IMR-90 (cell line): ENCODE data around the gene TEAD1.

ENCODE experiments used
- CTCF ChIP-seq: conservative IDR thresholded peaks from 2 replicates; pipeline ENCODE4 v1.5.1; 2012; ENCODE audit warnings: mild to moderate bottlenecking, low read depth, low read length, improper control_type of control experiment
- POLR2A ChIP-seq: IDR thresholded peaks from 2 replicates; pipeline ENCODE4 v1.6.1; 2012; ENCODE audit warnings: mild to moderate bottlenecking, low read depth, low read length
- RCOR1 ChIP-seq: IDR thresholded peaks from 2 replicates; pipeline ENCODE4 v1.6.1; 2012; ENCODE audit warnings: mild to moderate bottlenecking, low read length, improper control_type of control experiment; ENCODE audit not compliant: insufficient replicate concordance

DNA sequence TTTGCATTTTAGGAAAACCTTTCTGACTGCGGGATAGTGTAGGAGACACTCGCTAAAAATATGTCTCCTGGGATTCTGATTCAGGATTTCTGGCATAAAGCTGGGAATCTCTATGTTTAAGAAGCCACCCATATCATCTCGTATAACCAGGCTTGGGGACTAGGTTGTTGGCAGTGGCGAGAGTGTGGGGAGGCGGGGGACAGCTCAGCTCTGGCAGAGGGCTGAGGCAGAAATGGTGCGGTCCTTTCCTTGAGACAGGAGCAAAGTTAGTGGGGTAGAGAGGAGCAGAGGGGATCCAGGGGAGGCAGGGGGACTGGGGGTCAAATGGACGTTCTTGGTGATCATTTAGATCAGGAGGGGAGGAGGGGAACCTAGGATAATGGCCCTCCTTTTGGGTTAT lies 74.3 kb downstream of the TEAD1 start:
- TF ChIP-seq POLR2A (no peak), CTCF (no peak), RCOR1 (no peak)
